Muscle of leg (tissue), 11 donors: ENCODE measurements around the gene CDK6. TPM values are rescaled to one million over a fixed set of nuclear protein-coding genes. Genes with fewer than 3 reads are reported as not detected.

Experiments
- DNase-seq: peaks from one replicate; pipeline ENCODE4 v3.0.0; 2013
- H3K27ac ChIP-seq: one replicate; pipeline ENCODE4 v1.5.1; 2013; ENCODE audit warnings: mild to moderate bottlenecking, low read length, control low read depth
- H3K27me3 ChIP-seq: one replicate; pipeline ENCODE4 v1.6.1; 2013; ENCODE audit warnings: low read length; ENCODE audit not compliant: control insufficient read depth, insufficient read depth
- H3K36me3 ChIP-seq: one replicate; pipeline ENCODE4 v1.6.1; 2013; ENCODE audit warnings: low read length; ENCODE audit not compliant: control insufficient read depth, insufficient read depth
- H3K4me1 ChIP-seq: one replicate; pipeline ENCODE4 v1.6.1; 2013; ENCODE audit warnings: low read length; ENCODE audit not compliant: control insufficient read depth, insufficient read depth
- H3K4me3 ChIP-seq: one replicate; pipeline ENCODE4 v1.5.1; 2013; ENCODE audit warnings: low read length, control low read depth
- H3K9me3 ChIP-seq: replicated peaks from 2 replicates; pipeline ENCODE4 v1.6.1; 2013; ENCODE audit warnings: low read depth, low read length; ENCODE audit not compliant: control insufficient read depth
- WGBS: methylation state at CpG from one replicate; pipeline ENCODE4 v1.1.5; 2013; ENCODE audit warnings: missing lambda C conversion rate; ENCODE audit not compliant: insufficient coverage; 5-methylcytosine and 5-hydroxymethylcytosine counted together
- polyA plus RNA-seq, 8 donors: library from polyadenylated mRNA; unstranded; fragments of 120-200 nt; gene quantifications; one replicate each; pipeline versions ENCODE4 v1.2.1 to v1.2.3, GENCODE V29; 2013; ENCODE audit warnings: inconsistent platforms in 1 of 8, low replicate concordance in 1 of 8; ENCODE audit not compliant: insufficient read length in 8 of 8, insufficient read depth in 1 of 8
- total RNA-seq: library from RNA; stranded (reverse); fragments of 120-200 nt; gene quantifications from one replicate; pipeline ENCODE4 v1.2.4, GENCODE V29; 2013

CDK6 gene
- total and polyA plus RNA-seq, 9 donors = 36.4 to 77.0 (median 54.0) TPM

DNA sequence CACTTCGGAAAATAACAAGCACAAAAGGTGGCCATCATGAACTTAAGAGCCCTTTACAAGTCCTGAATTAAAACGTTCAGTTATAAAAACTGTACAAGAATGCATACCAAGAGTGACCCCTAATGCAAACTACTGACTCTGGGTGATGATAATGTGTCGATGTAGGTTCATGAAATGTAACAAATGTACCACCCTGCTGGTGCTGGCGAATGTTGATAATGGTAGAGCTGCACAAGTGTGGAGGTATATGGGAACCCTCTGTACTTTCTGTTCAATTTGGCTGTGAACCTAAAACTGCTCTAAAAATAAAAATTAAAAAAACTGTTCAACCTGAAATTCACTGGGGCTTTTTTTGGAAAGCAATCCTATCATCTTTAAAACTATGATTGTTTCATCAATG lies 249.5 kb downstream of the CDK6 start:
- Histone ChIP-seq H3K9me3 (no peaks in the 10 kb centered on the region), H3K4me3 (no peak overlapping the region), H3K4me1 (peaks cover 12% of the 10 kb centered on the region), H3K27ac (no peak overlapping the region), H3K36me3 (no peaks in the 10 kb centered on the region), H3K27me3 (no peaks in the 10 kb centered on the region)
- DNase-seq = no peak
- WGBS = no CpG with 5 or more reads among the region's 4 CpGs

- peaks cover 12% of the 10 kb centered on the region for H3K4me1 ChIP-seq
- no peaks in the 10 kb centered on the region for H3K36me3 ChIP-seq
- no peak for DNase-seq
These were observed 250.0 kb downstream of the CDK6 start for GRCh38 chr7:92586403-92586802.

DNA sequence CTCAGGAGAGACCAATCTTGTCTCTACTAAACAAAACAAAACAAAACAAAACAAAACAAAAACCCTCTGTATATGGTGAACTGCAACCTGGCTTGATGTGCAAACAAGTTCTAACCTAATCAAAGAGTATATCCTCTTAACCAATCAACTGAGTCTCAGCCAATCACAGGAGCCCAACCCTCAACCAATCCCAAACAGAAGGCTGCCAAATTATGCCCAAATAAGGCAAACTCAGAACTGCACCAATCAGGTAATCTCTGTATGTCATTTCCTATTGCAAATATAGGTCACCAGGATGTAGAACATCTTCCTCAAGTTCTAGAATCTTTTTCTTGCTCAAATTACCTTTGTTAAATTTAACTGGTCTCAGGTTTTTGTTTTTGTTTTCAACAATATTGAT lies 251.4 kb downstream of the CDK6 start:
- H3K4me3 ChIP-seq = no peak overlapping the region
- H3K36me3 ChIP-seq = peaks cover 5% of the 10 kb centered on the region
- no peak for DNase-seq
- H3K27me3 ChIP-seq = no peaks in the 10 kb centered on the region
- no peak overlapping the region for H3K27ac ChIP-seq
- H3K4me1 ChIP-seq = peaks cover 8% of the 10 kb centered on the region
- H3K9me3 ChIP-seq = no peaks in the 10 kb centered on the region

More at GRCh38 chr7:92586403-92586802, 250.0 kb downstream of the CDK6 start:
- Histone ChIP-seq H3K9me3 (no peaks in the 10 kb centered on the region), H3K4me3 (no peak overlapping the region), H3K27me3 (no peaks in the 10 kb centered on the region), H3K27ac (no peak overlapping the region)

- H3K9me3 ChIP-seq = no peaks in the 10 kb centered on the region
- no peaks in the 10 kb centered on the region for H3K4me1 ChIP-seq
- H3K4me3 ChIP-seq = no peak overlapping the region
- no CpG with 5 or more reads among the region's 1 CpG for WGBS
- H3K36me3 ChIP-seq = peaks cover 19% of the 10 kb centered on the region
- no peak overlapping the region for H3K27ac ChIP-seq
- no peak for DNase-seq
- H3K27me3 ChIP-seq = no peaks in the 10 kb centered on the region
These were observed 253.4 kb downstream of the CDK6 start for GRCh38 chr7:92582948-92583347.

- H3K36me3 ChIP-seq = peaks cover 34% of the 10 kb centered on the region
- no CpG with 5 or more reads among the region's 3 CpGs for WGBS
These were observed 260.1 kb downstream of the CDK6 start for GRCh38 chr7:92576296-92576695.

DNA sequence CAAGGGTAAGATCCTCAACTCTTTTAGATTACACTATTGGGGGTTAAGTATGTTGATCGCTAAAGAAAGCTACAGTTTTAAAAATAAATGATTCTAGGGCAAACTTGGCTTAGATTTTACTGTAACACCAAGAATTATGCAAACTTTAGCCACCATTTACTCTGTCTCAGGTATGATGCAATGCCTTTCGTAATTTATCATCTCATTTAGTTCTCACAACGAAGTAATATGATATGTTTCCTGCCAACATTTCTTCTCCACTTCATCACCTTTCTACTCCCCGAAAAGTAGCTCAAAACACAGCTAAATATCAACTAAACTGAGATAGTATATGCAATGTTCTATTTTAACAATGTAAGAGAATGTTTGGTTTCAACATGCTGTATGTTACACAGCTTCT lies 267.2 kb downstream of the CDK6 start:
- DNase-seq = no peak
- Histone ChIP-seq H3K9me3 (no peaks in the 10 kb centered on the region), H3K4me1 (no peaks in the 10 kb centered on the region), H3K27me3 (no peaks in the 10 kb centered on the region), H3K36me3 (peaks cover 33% of the 10 kb centered on the region), H3K4me3 (no peak overlapping the region), H3K27ac (no peak overlapping the region)
- WGBS = no CpG with 5 or more reads among the region's 4 CpGs

More at GRCh38 chr7:92576296-92576695, 260.1 kb downstream of the CDK6 start:
- DNase-seq = no peak
- no peaks in the 10 kb centered on the region for H3K4me1 ChIP-seq
- H3K9me3 ChIP-seq = no peaks in the 10 kb centered on the region
- no peak overlapping the region for H3K27ac ChIP-seq
- H3K4me3 ChIP-seq = no peak overlapping the region
- no peaks in the 10 kb centered on the region for H3K27me3 ChIP-seq

GRCh38 chr7:92567460-92567859 lies 268.9 kb downstream of the CDK6 start:
- 100% methylated on average over 2 of the region's 6 CpGs for WGBS
- no peak for DNase-seq
- no peak overlapping the region for H3K4me3 ChIP-seq

GRCh38 chr7:92563345-92563744 lies 273.0 kb downstream of the CDK6 start:
- Histone ChIP-seq H3K9me3 (no peaks in the 10 kb centered on the region), H3K36me3 (peaks cover 33% of the 10 kb centered on the region), H3K27ac (no peak overlapping the region), H3K4me3 (no peak overlapping the region), H3K27me3 (no peaks in the 10 kb centered on the region), H3K4me1 (no peaks in the 10 kb centered on the region)
- no peak for DNase-seq
- WGBS = 91% methylated on average over 2 of the region's 2 CpGs

More at GRCh38 chr7:92567460-92567859, 268.9 kb downstream of the CDK6 start:
- Histone ChIP-seq H3K9me3 (no peaks in the 10 kb centered on the region), H3K27ac (no peak overlapping the region), H3K4me1 (no peaks in the 10 kb centered on the region), H3K27me3 (no peaks in the 10 kb centered on the region), H3K36me3 (peaks cover 41% of the 10 kb centered on the region)

DNA sequence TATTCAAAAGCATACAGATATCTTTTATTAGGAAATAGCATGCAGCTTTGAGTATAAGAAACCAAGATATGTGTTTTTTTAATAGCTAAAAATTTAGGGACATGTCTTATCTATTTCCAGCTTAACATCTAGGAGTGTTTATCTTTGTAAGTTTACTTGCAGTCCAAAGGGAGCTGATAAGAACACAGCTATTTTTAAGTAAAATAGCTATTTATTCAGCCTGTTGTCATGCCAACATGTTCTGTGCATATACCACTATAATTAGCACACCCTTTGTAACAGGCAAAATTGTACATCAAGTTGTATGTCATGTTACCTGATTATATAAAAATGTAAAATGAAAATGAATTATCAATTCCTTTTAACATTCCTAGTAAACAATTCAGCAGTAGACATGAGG lies 275.8 kb downstream of the CDK6 start:
- DNase-seq = no peak

GRCh38 chr7:92557808-92558362 lies 278.5 kb downstream of the CDK6 start:
- WGBS = 92% methylated on average over 4 of the region's 7 CpGs
- no peak overlapping the region for H3K4me3 ChIP-seq
- peak; percentile 8 for DNase-seq
- H3K36me3 ChIP-seq = peaks cover 10% of the 10 kb centered on the region
- no peaks in the 10 kb centered on the region for H3K27me3 ChIP-seq
- no peaks in the 10 kb centered on the region for H3K4me1 ChIP-seq
- H3K9me3 ChIP-seq = no peaks in the 10 kb centered on the region
- H3K27ac ChIP-seq = no peak overlapping the region

More for the DNA sequence above, 275.8 kb downstream of the CDK6 start:
- Histone ChIP-seq H3K4me1 (no peaks in the 10 kb centered on the region), H3K36me3 (peaks cover 27% of the 10 kb centered on the region), H3K4me3 (no peak overlapping the region), H3K9me3 (no peaks in the 10 kb centered on the region), H3K27me3 (no peaks in the 10 kb centered on the region), H3K27ac (no peak overlapping the region)

DNA sequence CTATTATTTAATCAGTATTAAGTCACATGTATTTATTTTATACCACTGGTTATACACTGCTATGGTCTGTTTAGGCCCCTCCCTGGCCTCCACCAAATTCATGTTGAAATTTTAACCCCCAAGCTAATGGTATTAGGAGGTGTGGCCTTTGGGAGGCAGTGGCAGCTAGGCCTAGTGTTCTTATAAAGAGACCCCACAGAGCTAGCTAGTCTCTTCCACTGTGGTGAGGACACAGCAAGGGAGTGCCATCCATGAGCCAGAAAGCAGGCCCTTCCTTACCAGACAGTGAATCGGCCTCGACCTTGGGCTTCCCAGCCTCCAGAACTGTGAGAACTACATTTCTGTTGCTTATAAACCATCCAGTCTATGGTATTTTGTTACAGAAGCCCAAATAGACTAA lies 279.1 kb downstream of the CDK6 start:
- Histone ChIP-seq H3K27me3 (no peaks in the 10 kb centered on the region), H3K27ac (no peak overlapping the region), H3K36me3 (peaks cover 10% of the 10 kb centered on the region), H3K4me3 (no peak overlapping the region), H3K9me3 (no peaks in the 10 kb centered on the region), H3K4me1 (no peaks in the 10 kb centered on the region)
- no peak for DNase-seq
- no CpG with 5 or more reads among the region's 2 CpGs for WGBS
